SK-MEL-5 (cell line): Measurements from ENCODE around the gene KCND3. TPM values are rescaled to one million over a fixed set of nuclear protein-coding genes. Genes with fewer than 3 reads are reported as not detected.

Experiments used
- DNase-seq: peaks from one replicate; pipeline ENCODE4 v3.0.0-alpha.2; 2016; ENCODE audit warnings: low read depth, low spot score
- in situ Hi-C: cut with HindIII; loops from 2 replicates; pipeline ENCODE4 v1.10.0; 2016; ENCODE audit warnings: low sequenced_read_pairs, high pct_unique_total_duplicates, low pct_unique_long_range_greater_than_20kb
- small RNA-seq, 2 experiments: library from RNA; depleted of rRNA; stranded (forward); fragments of <200 nt; gene quantifications; one replicate each; pipeline ENCODE3, GENCODE V24; 2014
- total RNA-seq: library from RNA; depleted of rRNA; stranded (reverse); fragments of >200 nt; shearing (Covaris generic); gene quantifications from 2 replicates; pipeline ENCODE4 v1.2.3, GENCODE V29; 2014; rRNA removed

KCND3 gene
- total RNA-seq, 1 experiment from 2014 or later, result 0.13 TPM

DNA sequence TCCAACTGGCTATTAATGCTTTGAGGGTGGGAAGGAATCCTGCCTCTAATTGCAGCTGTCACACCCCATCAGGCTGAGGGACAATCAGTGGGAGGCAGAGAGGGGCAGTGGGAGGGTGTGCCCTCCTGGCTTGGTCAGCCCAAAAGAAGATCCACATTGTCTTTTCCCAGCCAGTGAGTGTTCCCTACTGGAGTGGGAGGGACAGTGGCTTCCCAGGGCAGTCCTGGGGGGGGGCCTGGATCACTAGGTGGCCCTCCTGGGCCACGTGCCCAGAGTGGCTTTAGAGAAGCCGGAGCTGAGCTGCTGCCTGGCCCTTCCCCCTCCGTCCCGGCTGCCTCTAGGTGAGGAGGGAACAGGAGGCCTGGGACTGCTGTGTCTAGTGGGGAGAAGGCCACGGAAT is 264.3 kb downstream of the KCND3 start:
- DNase-seq, result no peak
- in situ Hi-C loops, result no loop called here

GRCh38 chr1:111723871-111724270 is 265.6 kb downstream of the KCND3 start:
- in situ Hi-C loops, result no loop called here
- no peak for DNase-seq

- no peak for DNase-seq
- in situ Hi-C loops, result no loop called here
Measured at GRCh38 chr1:111723091-111723806, 266.2 kb downstream of the KCND3 start.

GRCh38 chr1:111720977-111721786 is 268.3 kb downstream of the KCND3 start:
- in situ Hi-C loops, result no loop called here

More at GRCh38 chr1:111720977-111721786, 268.3 kb downstream of the KCND3 start:
- no peak for DNase-seq

Small RNA genes lying within 50 kb of the gene (small RNA-seq; reads per million reads assigned to genes)
- 0 to 0.02 reads per million in 2 experiments for gene INKA2

Other genes with a start within 250 kb of the KCND3 start
- gene DDX20, start 233.8 kb downstream of the KCND3 start, total RNA-seq, result 20.5 and 23.0 TPM in 2 replicates